Astrocyte (in vitro differentiated cells and primary cell): ENCODE data around the gene BST1. TPM values are rescaled to one million over a fixed set of nuclear protein-coding genes. Genes with fewer than 3 reads are reported as not detected.

Experiments used
- DNase-seq: peaks from one replicate; pipeline ENCODE4 v3.0.0-alpha.2; 2010; ENCODE audit warnings: low read depth
- FAIRE-seq: peaks from 2 replicates; lab custom pipeline; 2011; peaks lifted over from hg19 to GRCh38; lab: Jason Lieb, UNC
- H2AFZ ChIP-seq: 2 replicates; pipeline ENCODE4 v1.6.0; 2012; ENCODE audit warnings: low read depth, low read length, inconsistent platforms
- H3K27ac ChIP-seq: 2 replicates; pipeline ENCODE4 v1.5.1; 2011; ENCODE audit warnings: low read depth, low read length, inconsistent platforms
- H3K27me3 ChIP-seq: 2 replicates; pipeline ENCODE4 v1.6.0; 2011; ENCODE audit warnings: low read length, inconsistent platforms; ENCODE audit not compliant: insufficient read depth
- H3K36me3 ChIP-seq: 2 replicates; pipeline ENCODE4 v1.5.1; 2011; ENCODE audit warnings: low read length, inconsistent platforms; ENCODE audit not compliant: insufficient read depth
- H3K4me1 ChIP-seq: 2 replicates; pipeline ENCODE4 v1.5.1; 2011; ENCODE audit warnings: low read length, inconsistent platforms; ENCODE audit not compliant: insufficient read depth
- H3K4me2 ChIP-seq: 2 replicates; pipeline ENCODE4 v1.6.0; 2012; ENCODE audit warnings: low read length, inconsistent platforms
- H3K4me3 ChIP-seq: 2 replicates; pipeline ENCODE4 v1.5.1; 2011; ENCODE audit warnings: low read depth, mild to moderate bottlenecking, low read length, inconsistent platforms; ENCODE audit not compliant: insufficient read depth
- H3K79me2 ChIP-seq: 2 replicates; pipeline ENCODE4 v1.6.0; 2012; ENCODE audit warnings: mild to moderate bottlenecking, low read length, inconsistent platforms; ENCODE audit not compliant: insufficient read depth
- H3K9ac ChIP-seq: 2 replicates; pipeline ENCODE4 v1.6.0; 2012; ENCODE audit warnings: mild to moderate bottlenecking, low read length, inconsistent platforms
- H3K9me3 ChIP-seq: 2 replicates; pipeline ENCODE4 v1.5.1; 2012; ENCODE audit warnings: low read depth, mild to moderate bottlenecking, low read length, inconsistent platforms; ENCODE audit not compliant: insufficient read depth
- H4K20me1 ChIP-seq: 2 replicates; pipeline ENCODE4 v1.6.0; 2012; ENCODE audit warnings: low read length, inconsistent platforms; ENCODE audit not compliant: insufficient read depth
- H3K27ac Mint-ChIP-seq: one replicate; pipeline ENCODE4 v1.8.0; 2021; ENCODE audit warnings: mild to moderate bottlenecking, mixed read lengths; ENCODE audit not compliant: unreplicated experiment
- H3K27me3 Mint-ChIP-seq: one replicate; pipeline ENCODE4 v1.8.0; 2021; ENCODE audit warnings: low read depth, mixed read lengths; ENCODE audit not compliant: unreplicated experiment
- H3K36me3 Mint-ChIP-seq: one replicate; pipeline ENCODE4 v1.8.0; 2021; ENCODE audit warnings: low read depth, mixed read lengths; ENCODE audit not compliant: unreplicated experiment
- H3K4me1 Mint-ChIP-seq: one replicate; pipeline ENCODE4 v1.8.0; 2021; ENCODE audit warnings: low read depth, mixed read lengths; ENCODE audit not compliant: unreplicated experiment
- H3K4me3 Mint-ChIP-seq: one replicate; pipeline ENCODE4 v1.8.0; 2021; ENCODE audit warnings: mild to moderate bottlenecking, moderate library complexity, mixed read lengths; ENCODE audit not compliant: unreplicated experiment
- H3K9me3 Mint-ChIP-seq: one replicate; pipeline ENCODE4 v1.8.0; 2021; ENCODE audit warnings: mild to moderate bottlenecking, mixed read lengths; ENCODE audit not compliant: unreplicated experiment
- CTCF ChIP-seq: IDR thresholded peaks from 2 replicates; pipeline ENCODE4 v1.5.1; 2011; ENCODE audit warnings: low read depth, mild to moderate bottlenecking, inconsistent platforms, low read length, moderate library complexity; ENCODE audit not compliant: insufficient read depth
- EZH2 ChIP-seq: IDR thresholded peaks from 2 replicates; pipeline ENCODE4 v1.6.1; 2012; ENCODE audit warnings: mild to moderate bottlenecking, low read length, inconsistent platforms; ENCODE audit not compliant: insufficient read depth
- total RNA-seq: library from RNA; stranded (reverse); gene quantifications from 2 replicates; pipeline ENCODE4 v1.2.1, GENCODE V29; 2021

The BST1 gene
- total RNA-seq, 1 donor from 2014 or later, result 24.5 TPM

GRCh38 chr4:15765391-15765790 is 62.5 kb downstream of the BST1 start:
- FAIRE-seq (no peak), DNase-seq (no peak)
- Histone ChIP-seq H3K79me2 (no peaks in the 10 kb centered on the region), H3K27ac (no peak overlapping the region), H3K9me3 (no peaks in the 10 kb centered on the region), H2AFZ (no peak overlapping the region), H3K4me2 (no peak overlapping the region), H3K4me3 (no peak overlapping the region), H3K27me3 (no peaks in the 10 kb centered on the region), H3K36me3 (no peaks in the 10 kb centered on the region), H3K9ac (no peak overlapping the region), H3K4me1 (no peaks in the 10 kb centered on the region), H4K20me1 (no peaks in the 10 kb centered on the region)
- Mint-ChIP-seq H3K36me3 (no peaks in the 10 kb centered on the region), H3K4me1 (no peaks in the 10 kb centered on the region), H3K9me3 (no peaks in the 10 kb centered on the region), H3K27me3 (peaks cover 21% of the 10 kb centered on the region), H3K27ac (no peak overlapping the region), H3K4me3 (no peak overlapping the region)
- no peak for TF ChIP-seq CTCF

GRCh38 chr4:15765910-15766697 is 63.2 kb downstream of the BST1 start:
- Histone ChIP-seq H3K9ac (no peak overlapping the region), H3K9me3 (no peaks in the 10 kb centered on the region), H3K4me2 (no peak overlapping the region), H3K4me3 (no peak overlapping the region), H2AFZ (no peak overlapping the region), H3K4me1 (no peaks in the 10 kb centered on the region), H4K20me1 (no peaks in the 10 kb centered on the region), H3K27me3 (no peaks in the 10 kb centered on the region), H3K36me3 (no peaks in the 10 kb centered on the region), H3K79me2 (no peaks in the 10 kb centered on the region), H3K27ac (no peak overlapping the region)
- Mint-ChIP-seq H3K9me3 (no peaks in the 10 kb centered on the region), H3K36me3 (no peaks in the 10 kb centered on the region), H3K27ac (no peak overlapping the region), H3K4me1 (no peaks in the 10 kb centered on the region), H3K4me3 (no peak overlapping the region), H3K27me3 (peaks cover 21% of the 10 kb centered on the region)
- FAIRE-seq, result no peak
- no peak for DNase-seq
- TF ChIP-seq CTCF (no peak), EZH2 (no peak)

GRCh38 chr4:15766821-15767220 is 64.0 kb downstream of the BST1 start:
- H3K4me3 Mint-ChIP-seq, result peak overlapping the region; percentile 28
- Histone ChIP-seq H3K4me3 (no peak overlapping the region), H3K4me2 (no peak overlapping the region), H4K20me1 (no peaks in the 10 kb centered on the region), H3K4me1 (no peaks in the 10 kb centered on the region), H2AFZ (no peak overlapping the region), H3K36me3 (no peaks in the 10 kb centered on the region), H3K27me3 (peaks cover 6% of the 10 kb centered on the region), H3K27ac (no peak overlapping the region), H3K79me2 (no peaks in the 10 kb centered on the region), H3K9ac (no peak overlapping the region), H3K9me3 (no peaks in the 10 kb centered on the region)
- H3K4me1 Mint-ChIP-seq, result no peaks in the 10 kb centered on the region
- no peak overlapping the region for H3K27ac Mint-ChIP-seq
- DNase-seq (no peak), FAIRE-seq (no peak)
- no peaks in the 10 kb centered on the region for H3K36me3 Mint-ChIP-seq
- H3K27me3 Mint-ChIP-seq, result peaks cover 25% of the 10 kb centered on the region
- no peak for TF ChIP-seq EZH2
- no peak for TF ChIP-seq CTCF
- H3K9me3 Mint-ChIP-seq, result no peaks in the 10 kb centered on the region
